ENCODE data around the gene DNAH6. TPM values are rescaled to one million over a fixed set of nuclear protein-coding genes. Genes with fewer than 3 reads are reported as not detected.

DNAH6 gene
- total RNA-seq, 1 experiment from 2014 or later: not detected

- H3K4me3 ChIP-seq (ENCODE audit: low read depth, low read length, poor library complexity, severe bottlenecking): no peak overlapping the region
- no peaks in the 10 kb centered on the region for H3K27me3 ChIP-seq (replicated peaks; ENCODE audit: insufficient read depth, low read depth, low read length, poor library complexity)
- ChIA-PET POLR2A (ENCODE audit: low non-redundant PET) (no interaction called here), CTCF (no interaction called here)
- TF ChIP-seq EZH2 (IDR thresholded peaks at IDR 0.05; ENCODE audit: borderline replicate concordance, low read depth, low read length, poor library complexity, severe bottlenecking) (no peak), CTCF (conservative IDR thresholded peaks at IDR 0.05; ENCODE audit: low read depth, low read length) (no peak)
- DNase-seq (ENCODE audit: low spot score): no peak
- no peaks in the 10 kb centered on the region for H3K36me3 ChIP-seq (ENCODE audit: insufficient read depth, low read length, poor library complexity, severe bottlenecking)
- no peaks in the 10 kb centered on the region for H3K4me1 ChIP-seq (ENCODE audit: insufficient read depth, low read length, poor library complexity, severe bottlenecking)
- BruUV-seq (replicated peaks): no TSS peak
- no peaks in the 10 kb centered on the region for H3K9me3 ChIP-seq (ENCODE audit: low read depth, low read length, poor library complexity, severe bottlenecking)
- no peak overlapping the region for H3K27ac ChIP-seq (ENCODE audit: low read depth, low read length, poor library complexity, severe bottlenecking)
- intact Hi-C loops (cut with micrococcal nuclease; ENCODE audit: unreplicated experiment): no loop called here
Measured at GRCh38 chr2:84483320-84483719, 33.0 kb upstream of the DNAH6 start.

GRCh38 chr2:84486441-84487115 lies 29.7 kb upstream of the DNAH6 start:
- intact Hi-C loops (cut with micrococcal nuclease; ENCODE audit: unreplicated experiment): no loop called here
- Histone ChIP-seq H3K27ac (ENCODE audit: low read depth, low read length, poor library complexity, severe bottlenecking) (no peak overlapping the region), H3K9me3 (ENCODE audit: low read depth, low read length, poor library complexity, severe bottlenecking) (no peaks in the 10 kb centered on the region), H3K36me3 (ENCODE audit: insufficient read depth, low read length, poor library complexity, severe bottlenecking) (no peaks in the 10 kb centered on the region), H3K4me3 (ENCODE audit: low read depth, low read length, poor library complexity, severe bottlenecking) (no peak overlapping the region), H3K4me1 (ENCODE audit: insufficient read depth, low read length, poor library complexity, severe bottlenecking) (no peaks in the 10 kb centered on the region), H3K27me3 (replicated peaks; ENCODE audit: insufficient read depth, low read depth, low read length, poor library complexity) (no peaks in the 10 kb centered on the region)
- no TSS peak for BruUV-seq (replicated peaks)
- no peak for DNase-seq (ENCODE audit: low spot score)
- TF ChIP-seq EZH2 (IDR thresholded peaks at IDR 0.05; ENCODE audit: borderline replicate concordance, low read depth, low read length, poor library complexity, severe bottlenecking) (no peak), CTCF (conservative IDR thresholded peaks at IDR 0.05; ENCODE audit: low read depth, low read length) (no peak)
- POLR2A ChIA-PET (ENCODE audit: low non-redundant PET): no interaction called here
- CTCF ChIA-PET: no interaction called here

GRCh38 chr2:84487298-84487996 lies 28.9 kb upstream of the DNAH6 start:
- no peaks in the 10 kb centered on the region for H3K27me3 ChIP-seq (replicated peaks; ENCODE audit: insufficient read depth, low read depth, low read length, poor library complexity)
- H3K4me3 ChIP-seq (ENCODE audit: low read depth, low read length, poor library complexity, severe bottlenecking): no peak overlapping the region
- ChIA-PET POLR2A (ENCODE audit: low non-redundant PET) (no interaction called here), CTCF (no interaction called here)
- no peak overlapping the region for H3K27ac ChIP-seq (ENCODE audit: low read depth, low read length, poor library complexity, severe bottlenecking)
- intact Hi-C loops (cut with micrococcal nuclease; ENCODE audit: unreplicated experiment): no loop called here
- TF ChIP-seq CTCF (conservative IDR thresholded peaks at IDR 0.05; ENCODE audit: low read depth, low read length) (no peak), EZH2 (IDR thresholded peaks at IDR 0.05; ENCODE audit: borderline replicate concordance, low read depth, low read length, poor library complexity, severe bottlenecking) (no peak)
- H3K36me3 ChIP-seq (ENCODE audit: insufficient read depth, low read length, poor library complexity, severe bottlenecking): no peaks in the 10 kb centered on the region
- H3K4me1 ChIP-seq (ENCODE audit: insufficient read depth, low read length, poor library complexity, severe bottlenecking): no peaks in the 10 kb centered on the region
- DNase-seq (ENCODE audit: low spot score): no peak
- no peaks in the 10 kb centered on the region for H3K9me3 ChIP-seq (ENCODE audit: low read depth, low read length, poor library complexity, severe bottlenecking)
- no TSS peak for BruUV-seq (replicated peaks)
